ENCODE measurements around the gene PRKCA. TPM values are rescaled to one million over a fixed set of nuclear protein-coding genes. Genes with fewer than 3 reads are reported as not detected.

PRKCA gene
- total RNA-seq, 4 donors from 2014 or later, result 26.0 to 89.0 (median 32.8) TPM

DNA sequence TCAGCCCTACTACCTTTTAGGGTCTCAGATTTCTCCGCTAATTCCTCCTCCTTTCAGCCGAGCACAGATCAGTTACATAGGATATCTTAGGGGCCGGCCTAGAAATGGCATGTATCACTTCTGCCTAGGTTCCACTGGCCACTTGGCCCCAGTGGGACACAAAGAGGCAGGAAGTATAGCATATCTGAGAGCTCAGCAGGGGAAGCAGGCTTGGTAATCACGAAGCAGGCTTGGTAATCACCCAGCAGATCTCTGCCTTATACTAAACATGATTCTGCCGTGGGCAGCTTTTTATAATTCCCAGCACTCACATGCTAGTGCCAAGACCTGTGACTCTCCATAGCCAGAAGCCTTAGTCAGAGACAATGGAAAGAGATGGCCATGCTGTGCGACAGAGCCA lies 472.9 kb downstream of the PRKCA start:
- peaks cover 0 to 28% of the 10 kb centered on the region in 2 donors for H3K36me3 ChIP-seq
- WGBS, 2 donors (ENCODE audit: low coverage in 1 of 2), result 64% methylated on average over 4 of the region's 6 CpGs; no CpG with 5 or more reads in 1 of the 2 donors
- no peak for ATAC-seq
- no peak overlapping the region for H3K27ac ChIP-seq
- no peak for TF ChIP-seq EP300 (IDR thresholded peaks at IDR 0.05)
- TF ChIP-seq POLR2A (IDR thresholded peaks at IDR 0.05), result no peak
- no peak for TF ChIP-seq POLR2AphosphoS5 (IDR thresholded peaks at IDR 0.05)
- TF ChIP-seq, protein P1, sequence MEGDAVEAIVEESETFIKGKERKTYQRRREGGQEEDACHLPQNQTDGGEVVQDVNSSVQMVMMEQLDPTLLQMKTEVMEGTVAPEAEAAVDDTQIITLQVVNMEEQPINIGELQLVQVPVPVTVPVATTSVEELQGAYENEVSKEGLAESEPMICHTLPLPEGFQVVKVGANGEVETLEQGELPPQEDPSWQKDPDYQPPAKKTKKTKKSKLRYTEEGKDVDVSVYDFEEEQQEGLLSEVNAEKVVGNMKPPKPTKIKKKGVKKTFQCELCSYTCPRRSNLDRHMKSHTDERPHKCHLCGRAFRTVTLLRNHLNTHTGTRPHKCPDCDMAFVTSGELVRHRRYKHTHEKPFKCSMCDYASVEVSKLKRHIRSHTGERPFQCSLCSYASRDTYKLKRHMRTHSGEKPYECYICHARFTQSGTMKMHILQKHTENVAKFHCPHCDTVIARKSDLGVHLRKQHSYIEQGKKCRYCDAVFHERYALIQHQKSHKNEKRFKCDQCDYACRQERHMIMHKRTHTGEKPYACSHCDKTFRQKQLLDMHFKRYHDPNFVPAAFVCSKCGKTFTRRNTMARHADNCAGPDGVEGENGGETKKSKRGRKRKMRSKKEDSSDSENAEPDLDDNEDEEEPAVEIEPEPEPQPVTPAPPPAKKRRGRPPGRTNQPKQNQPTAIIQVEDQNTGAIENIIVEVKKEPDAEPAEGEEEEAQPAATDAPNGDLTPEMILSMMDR (IDR thresholded peaks at IDR 0.05), result no peak
- no peak overlapping the region for H3K4me3 ChIP-seq
- H3K27me3 ChIP-seq, result no peaks in the 10 kb centered on the region
- no peaks in the 10 kb centered on the region for H3K9me3 ChIP-seq
- no peaks in the 10 kb centered on the region for H3K4me1 ChIP-seq

GRCh38 chr17:66775881-66776400 lies 473.5 kb downstream of the PRKCA start:
- no peak for ATAC-seq
- TF ChIP-seq POLR2A (IDR thresholded peaks at IDR 0.05) (no peak), EP300 (IDR thresholded peaks at IDR 0.05) (no peak), POLR2AphosphoS5 (IDR thresholded peaks at IDR 0.05) (no peak)
- TF ChIP-seq, protein P1 (IDR thresholded peaks at IDR 0.05), result no peak
- Histone ChIP-seq H3K27me3 (no peaks in the 10 kb centered on the region), H3K27ac (no peak overlapping the region), H3K4me3 (no peak overlapping the region), H3K4me1 (no peaks in the 10 kb centered on the region), H3K9me3 (no peaks in the 10 kb centered on the region), H3K36me3 (peaks cover 0 to 28% of the 10 kb centered on the region in 2 donors)
- 58 to 60% methylated on average over 3 of the region's 7 CpGs for WGBS, 2 donors (ENCODE audit: low coverage in 1 of 2)

DNA sequence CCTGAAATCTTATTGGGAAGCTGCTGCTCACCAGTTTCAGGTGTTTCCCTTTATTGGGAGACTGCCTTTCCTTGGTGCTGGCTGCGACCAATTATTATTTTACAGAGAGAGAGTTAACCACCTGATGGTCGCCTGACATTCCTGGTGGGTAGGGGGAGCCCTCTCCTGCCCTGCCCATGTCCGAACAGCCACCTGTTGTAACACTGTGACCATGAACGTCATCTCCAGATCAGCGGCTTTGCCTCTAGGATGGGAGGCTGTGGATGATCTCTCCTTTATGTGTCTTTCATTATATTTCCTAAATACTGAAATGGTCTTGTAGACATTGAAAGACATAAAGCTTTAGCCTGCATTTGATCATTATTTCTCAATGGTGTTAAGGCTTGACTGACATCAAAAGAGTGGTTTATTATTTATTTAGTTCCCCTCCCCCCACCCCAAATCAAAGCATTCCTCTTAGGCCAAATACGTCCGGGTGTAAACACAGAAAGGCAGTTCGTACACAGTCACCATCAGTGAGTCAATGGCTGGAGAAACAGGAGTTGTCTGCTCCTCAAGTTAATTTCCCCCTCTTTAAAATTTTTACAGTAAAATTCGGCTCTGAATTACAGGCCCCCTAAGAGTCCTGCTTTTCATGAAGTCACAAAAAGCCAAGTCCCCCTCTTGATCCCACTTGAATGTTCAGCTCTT lies 474.7 kb downstream of the PRKCA start:
- Histone ChIP-seq H3K9me3 (no peaks in the 10 kb centered on the region), H3K27me3 (no peaks in the 10 kb centered on the region), H3K4me1 (no peaks in the 10 kb centered on the region), H3K4me3 (no peak overlapping the region), H3K27ac (no peak overlapping the region), H3K36me3 (peaks cover 0 to 28% of the 10 kb centered on the region in 2 donors)
- TF ChIP-seq POLR2AphosphoS5 (IDR thresholded peaks at IDR 0.05) (no peak), EP300 (IDR thresholded peaks at IDR 0.05) (no peak), POLR2A (IDR thresholded peaks at IDR 0.05) (no peak)
- TF ChIP-seq, protein P1 (IDR thresholded peaks at IDR 0.05), result no peak
- WGBS, 2 donors (ENCODE audit: low coverage in 1 of 2), result 75 to 93% methylated on average over 5 to 7 of the region's 9 CpGs
- ATAC-seq, result no peak

DNA sequence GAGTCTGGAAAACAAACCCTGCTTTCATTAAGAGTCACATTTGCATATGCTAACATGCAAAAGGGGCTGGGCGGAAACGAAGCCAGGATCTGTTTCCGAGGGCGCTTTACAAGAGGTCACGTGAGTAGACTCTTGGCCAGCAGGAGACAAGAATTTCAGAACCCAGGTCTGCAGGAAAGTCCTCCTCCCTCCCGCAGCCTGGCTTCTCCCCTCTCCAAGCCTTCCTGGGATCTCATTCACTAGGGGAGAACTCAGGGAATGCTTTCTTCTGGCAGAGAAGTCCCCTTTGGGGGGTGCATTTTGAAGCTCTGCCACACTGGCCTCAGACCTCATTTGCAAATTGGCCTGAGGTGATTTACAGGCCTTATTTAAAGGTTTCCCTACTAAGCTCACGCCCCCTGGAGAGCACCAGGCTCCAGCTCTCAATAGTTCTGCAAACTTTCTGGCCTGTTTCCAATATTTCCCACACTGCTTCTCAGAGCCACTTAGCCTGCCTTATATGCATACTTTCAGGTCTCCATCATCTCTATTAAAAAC lies 475.3 kb downstream of the PRKCA start:
- Histone ChIP-seq H3K4me3 (no peak overlapping the region), H3K27me3 (no peaks in the 10 kb centered on the region), H3K4me1 (no peaks in the 10 kb centered on the region), H3K27ac (no peak overlapping the region), H3K9me3 (no peaks in the 10 kb centered on the region), H3K36me3 (peaks cover 0 to 28% of the 10 kb centered on the region in 2 donors)
- ATAC-seq, result no peak
- WGBS, 2 donors (ENCODE audit: low coverage in 1 of 2), result 63 to 71% methylated on average over 1 to 2 of the region's 7 CpGs
- TF ChIP-seq POLR2A (IDR thresholded peaks at IDR 0.05) (no peak), POLR2AphosphoS5 (IDR thresholded peaks at IDR 0.05) (no peak), EP300 (IDR thresholded peaks at IDR 0.05) (no peak)
- TF ChIP-seq, protein P1 (IDR thresholded peaks at IDR 0.05), result no peak

Data from gastroesophageal sphincter (tissue), 4 donors.